Eye (tissue), 1 donor: ENCODE results near the gene MEF2A.
A peak's percentile ranks its signal among the peaks of the same experiment; 100 is the strongest.

Source experiments
- DNase-seq: peaks from one replicate; pipeline ENCODE4 v3.0.0-alpha.2; 2015

Gene MEF2A

GRCh38 chr15:99606646-99607045 lies 40.9 kb downstream of the MEF2A start:
- DNase-seq = no peak

- no peak for DNase-seq
Observed at GRCh38 chr15:99613481-99613880, 47.7 kb downstream of the MEF2A start.

GRCh38 chr15:99613887-99614647 lies 48.3 kb downstream of the MEF2A start:
- no peak for DNase-seq

GRCh38 chr15:99614749-99615288 lies 49.0 kb downstream of the MEF2A start:
- DNase-seq = no peak

- no peak for DNase-seq
Observed at GRCh38 chr15:99615460-99615859, 49.7 kb downstream of the MEF2A start.

GRCh38 chr15:99616129-99616528 lies 50.3 kb downstream of the MEF2A start:
- DNase-seq = no peak

- DNase-seq = no peak
Observed at GRCh38 chr15:99616773-99617342, 51.1 kb downstream of the MEF2A start.

- DNase-seq = peak; percentile 20
Observed at GRCh38 chr15:99618941-99619411, 53.2 kb downstream of the MEF2A start.

- DNase-seq = no peak
Observed at GRCh38 chr15:99619712-99620111, 53.9 kb downstream of the MEF2A start.

- no peak for DNase-seq
Observed at GRCh38 chr15:99620178-99620577, 54.4 kb downstream of the MEF2A start.

- DNase-seq = no peak
Observed at GRCh38 chr15:99621767-99622166, 56.0 kb downstream of the MEF2A start.

- DNase-seq = no peak
Observed at GRCh38 chr15:99628374-99629001, 62.7 kb downstream of the MEF2A start.

GRCh38 chr15:99630607-99631131 lies 64.9 kb downstream of the MEF2A start:
- no peak for DNase-seq

GRCh38 chr15:99631255-99631654 lies 65.5 kb downstream of the MEF2A start:
- no peak for DNase-seq

GRCh38 chr15:99632521-99632920 lies 66.7 kb downstream of the MEF2A start:
- no peak for DNase-seq

- DNase-seq = no peak
Observed at GRCh38 chr15:99633655-99634054, 67.9 kb downstream of the MEF2A start.

GRCh38 chr15:99634576-99634975 lies 68.8 kb downstream of the MEF2A start:
- no peak for DNase-seq

- no peak for DNase-seq
Observed at GRCh38 chr15:99635145-99635544, 69.4 kb downstream of the MEF2A start.

GRCh38 chr15:99635794-99636193 lies 70.0 kb downstream of the MEF2A start:
- DNase-seq = no peak

- no peak for DNase-seq
Observed at GRCh38 chr15:99644913-99645542, 79.2 kb downstream of the MEF2A start.

- no peak for DNase-seq
Observed at GRCh38 chr15:99645543-99645935, 79.8 kb downstream of the MEF2A start.

GRCh38 chr15:99645951-99646350 lies 80.2 kb downstream of the MEF2A start:
- DNase-seq = no peak
